PC-9 (cell line): ENCODE measurements around the gene LRRC71. TPM values are rescaled to one million over a fixed set of nuclear protein-coding genes. Genes with fewer than 3 reads are reported as not detected.
A peak's percentile ranks its signal among the peaks of the same experiment; 100 is the strongest.

Source experiments
- BruUV-seq: library from RNA; stranded (reverse); fragments of 400-500 nt; replicated peaks from 2 replicates; lab custom pipeline; 2021; lab: Mats Ljungman, UMichigan
- CTCF ChIA-PET: fragments of 300-600 bp; sonication (Branson Sonifier 250); formaldehyde crosslinking; loops from one replicate; lab custom pipeline; 2022; ENCODE audit warnings: antibody characterized with exemption; lab: Charles Lee
- POLR2A ChIA-PET: fragments of 300-600 bp; sonication (Branson Sonifier 250); formaldehyde crosslinking; loops from one replicate; lab custom pipeline; 2022; ENCODE audit warnings: antibody characterized with exemption; ENCODE audit not compliant: unreplicated experiment; lab: Charles Lee
- DNase-seq, 2 experiments: peaks; one replicate each; pipeline versions ENCODE4 v3.0.0 to v3.0.0-alpha.2; 2015 to 2022; ENCODE audit warnings: mixed read lengths in 1 of 2
- H2AFZ ChIP-seq: fragments of 200-600 bp; sonication (generic); 2 replicates; pipeline ENCODE4 v1.8.1; 2017; ENCODE audit warnings: antibody characterized with exemption
- H3F3A ChIP-seq: fragments of 200-600 bp; sonication (generic); 2 replicates; pipeline ENCODE4 v1.8.1; 2017; ENCODE audit warnings: antibody characterized with exemption, mild to moderate bottlenecking, low read depth; ENCODE audit not compliant: insufficient read depth
- H3K27ac ChIP-seq: fragments of 200-600 bp; sonication (generic); 2 replicates; pipeline ENCODE4 v1.6.1; 2016; ENCODE audit warnings: mixed run types
- H3K27me3 ChIP-seq: fragments of 200-600 bp; sonication (generic); 2 replicates; pipeline ENCODE4 v1.6.1; 2016; ENCODE audit warnings: low read depth, mixed run types; ENCODE audit not compliant: insufficient read depth
- H3K36me3 ChIP-seq: fragments of 200-600 bp; sonication (generic); 2 replicates; pipeline ENCODE4 v1.6.1; 2016; ENCODE audit warnings: low read depth, mixed run types
- H3K4me1 ChIP-seq: fragments of 200-600 bp; sonication (generic); replicated peaks from 2 replicates; pipeline ENCODE4 v1.6.1; 2016; ENCODE audit warnings: mixed run types; ENCODE audit not compliant: insufficient read depth
- H3K4me2 ChIP-seq: fragments of 200-600 bp; sonication (generic); 2 replicates; pipeline ENCODE4 v1.6.1; 2017; ENCODE audit warnings: mixed run types
- H3K4me3 ChIP-seq: fragments of 200-600 bp; sonication (generic); 2 replicates; pipeline ENCODE4 v1.6.1; 2016; ENCODE audit warnings: mixed run types
- H3K79me2 ChIP-seq: fragments of 200-600 bp; sonication (generic); 2 replicates; pipeline ENCODE4 v1.6.1; 2017; ENCODE audit warnings: low read depth, mixed run types
- H3K9me2 ChIP-seq: fragments of 200-600 bp; sonication (generic); 2 replicates; pipeline ENCODE4 v1.8.1; 2017; ENCODE audit warnings: mild to moderate bottlenecking; ENCODE audit not compliant: insufficient read depth
- H3K9me3 ChIP-seq: fragments of 200-600 bp; sonication (generic); 2 replicates; pipeline ENCODE4 v1.8.1; 2016; ENCODE audit warnings: low read depth; ENCODE audit not compliant: insufficient read depth
- H4K20me1 ChIP-seq: fragments of 200-600 bp; sonication (generic); 2 replicates; pipeline ENCODE4 v1.8.1; 2017; ENCODE audit not compliant: insufficient read depth
- EZH2 ChIP-seq: fragments of 200-600 bp; sonication (generic); IDR thresholded peaks from 2 replicates; pipeline ENCODE4 v1.8.0; 2017; ENCODE audit warnings: antibody characterized with exemption, low read depth
- intact Hi-C: fragments of 100-400 bp; cut with micrococcal nuclease; formaldehyde crosslinking; loops from one replicate; pipeline ENCODE4 v1.10.0; 2022; ENCODE audit not compliant: unreplicated experiment
- total RNA-seq: library from RNA; stranded (reverse); gene quantifications from 2 replicates; pipeline ENCODE4 v1.2.3, GENCODE V29; 2021
- TF ChIP-seq, protein P1 (sequence below): fragments of 200-600 bp; sonication (generic); conservative IDR thresholded peaks from 2 replicates; pipeline ENCODE4 v1.6.1; 2017; ENCODE audit warnings: mixed run types, antibody characterized with exemption, mild to moderate bottlenecking, moderate library complexity

LRRC71 gene
- total RNA-seq, 1 experiment from 2014 or later, result not detected

GRCh38 chr1:156908955-156909354, 11.5 kb upstream of the LRRC71 start:
- H3K27me3 ChIP-seq, result no peaks in the 10 kb centered on the region
- no peak for DNase-seq
- no peaks in the 10 kb centered on the region for H3K79me2 ChIP-seq
- no peaks in the 10 kb centered on the region for H3K9me2 ChIP-seq
- 0 out of 2 replicates have a peak, but pooled peaks cover 10% of the 10 kb centered on the region for H3K4me1 ChIP-seq
- no peak overlapping the region for H2AFZ ChIP-seq
- CTCF ChIA-PET, result interaction anchor here (0.6 kb wide), 1 partner anchor 281 kb away, joined by 3 read pairs; no protein-coding TSS in a partner anchor
- no peak overlapping the region for H3K4me3 ChIP-seq
- intact Hi-C loops, result no loop called here
- no TSS peak for BruUV-seq
- no peaks in the 10 kb centered on the region for H3F3A ChIP-seq
- no peaks in the 10 kb centered on the region for H3K9me3 ChIP-seq
- H3K27ac ChIP-seq, result no peak overlapping the region
- POLR2A ChIA-PET, result interaction anchor here (0.6 kb wide), 1 partner anchor 12 kb away, joined by 4 read pairs; no protein-coding TSS in a partner anchor
- H3K4me2 ChIP-seq, result no peak overlapping the region
- TF ChIP-seq, protein P1, sequence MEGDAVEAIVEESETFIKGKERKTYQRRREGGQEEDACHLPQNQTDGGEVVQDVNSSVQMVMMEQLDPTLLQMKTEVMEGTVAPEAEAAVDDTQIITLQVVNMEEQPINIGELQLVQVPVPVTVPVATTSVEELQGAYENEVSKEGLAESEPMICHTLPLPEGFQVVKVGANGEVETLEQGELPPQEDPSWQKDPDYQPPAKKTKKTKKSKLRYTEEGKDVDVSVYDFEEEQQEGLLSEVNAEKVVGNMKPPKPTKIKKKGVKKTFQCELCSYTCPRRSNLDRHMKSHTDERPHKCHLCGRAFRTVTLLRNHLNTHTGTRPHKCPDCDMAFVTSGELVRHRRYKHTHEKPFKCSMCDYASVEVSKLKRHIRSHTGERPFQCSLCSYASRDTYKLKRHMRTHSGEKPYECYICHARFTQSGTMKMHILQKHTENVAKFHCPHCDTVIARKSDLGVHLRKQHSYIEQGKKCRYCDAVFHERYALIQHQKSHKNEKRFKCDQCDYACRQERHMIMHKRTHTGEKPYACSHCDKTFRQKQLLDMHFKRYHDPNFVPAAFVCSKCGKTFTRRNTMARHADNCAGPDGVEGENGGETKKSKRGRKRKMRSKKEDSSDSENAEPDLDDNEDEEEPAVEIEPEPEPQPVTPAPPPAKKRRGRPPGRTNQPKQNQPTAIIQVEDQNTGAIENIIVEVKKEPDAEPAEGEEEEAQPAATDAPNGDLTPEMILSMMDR, result no peak
- TF ChIP-seq EZH2, result no peak
- no peaks in the 10 kb centered on the region for H4K20me1 ChIP-seq
- H3K36me3 ChIP-seq, result no peaks in the 10 kb centered on the region

- H3K79me2 ChIP-seq, result no peaks in the 10 kb centered on the region
- CTCF ChIA-PET, result no interaction called here
- no peaks in the 10 kb centered on the region for H3F3A ChIP-seq
- TF ChIP-seq EZH2, result no peak
- TF ChIP-seq, protein P1, result no peak
- H3K4me1 ChIP-seq, result 0 out of 2 replicates have a peak, but pooled peaks cover 10% of the 10 kb centered on the region
- no peak for DNase-seq
- H2AFZ ChIP-seq, result no peak overlapping the region
- H3K4me2 ChIP-seq, result no peak overlapping the region
- intact Hi-C loops, result no loop called here
- no peaks in the 10 kb centered on the region for H3K36me3 ChIP-seq
- no peak overlapping the region for H3K4me3 ChIP-seq
- no peaks in the 10 kb centered on the region for H3K27me3 ChIP-seq
- no peaks in the 10 kb centered on the region for H4K20me1 ChIP-seq
- POLR2A ChIA-PET, result no interaction called here
- no peak overlapping the region for H3K27ac ChIP-seq
- no peaks in the 10 kb centered on the region for H3K9me3 ChIP-seq
- no TSS peak for BruUV-seq
- H3K9me2 ChIP-seq, result no peaks in the 10 kb centered on the region
Observed at GRCh38 chr1:156909671-156910070, 10.8 kb upstream of the LRRC71 start.

DNA sequence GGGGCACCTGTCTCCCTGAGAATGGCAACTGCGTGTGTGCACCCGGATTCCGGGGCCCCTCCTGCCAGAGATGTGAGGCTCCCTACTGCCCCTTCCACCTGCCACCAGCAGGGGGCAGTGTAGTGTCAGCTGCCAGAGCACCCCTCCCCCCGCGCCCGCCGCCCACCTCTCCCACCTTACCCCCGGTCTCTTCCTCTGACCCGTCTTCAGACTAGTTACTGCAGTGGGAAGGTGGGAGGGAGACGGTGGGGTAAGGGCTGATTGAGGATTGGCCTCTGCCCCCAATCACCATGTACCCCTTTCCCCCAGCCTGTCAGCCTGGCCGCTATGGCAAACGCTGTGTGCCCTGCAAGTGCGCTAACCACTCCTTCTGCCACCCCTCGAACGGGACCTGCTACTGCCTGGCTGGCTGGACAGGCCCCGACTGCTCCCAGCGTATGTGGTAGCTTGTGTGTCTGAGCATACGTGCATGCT, 10.1 kb upstream of the LRRC71 start:
- POLR2A ChIA-PET, result no interaction called here
- no peak for TF ChIP-seq EZH2
- TF ChIP-seq, protein P1, result peak; percentile 87
- H4K20me1 ChIP-seq, result no peaks in the 10 kb centered on the region
- no peaks in the 10 kb centered on the region for H3K27me3 ChIP-seq
- intact Hi-C loops, result no loop called here
- H3K79me2 ChIP-seq, result no peaks in the 10 kb centered on the region
- H3K36me3 ChIP-seq, result no peaks in the 10 kb centered on the region
- 0 out of 2 replicates have a peak, but pooled peaks cover 10% of the 10 kb centered on the region for H3K4me1 ChIP-seq
- H2AFZ ChIP-seq, result no peak overlapping the region
- H3K27ac ChIP-seq, result no peak overlapping the region
- no TSS peak for BruUV-seq
- H3K4me2 ChIP-seq, result no peak overlapping the region
- H3K9me2 ChIP-seq, result no peaks in the 10 kb centered on the region
- no peak for DNase-seq
- no peaks in the 10 kb centered on the region for H3K9me3 ChIP-seq
- CTCF ChIA-PET, result no interaction called here
- H3F3A ChIP-seq, result no peaks in the 10 kb centered on the region
- no peak overlapping the region for H3K4me3 ChIP-seq
